ENCODE data around the gene CA14. TPM values are rescaled to one million over a fixed set of nuclear protein-coding genes. Genes with fewer than 3 reads are reported as not detected.

Gene CA14
- total RNA-seq, 1 donor from 2014 or later, result not detected

DNA sequence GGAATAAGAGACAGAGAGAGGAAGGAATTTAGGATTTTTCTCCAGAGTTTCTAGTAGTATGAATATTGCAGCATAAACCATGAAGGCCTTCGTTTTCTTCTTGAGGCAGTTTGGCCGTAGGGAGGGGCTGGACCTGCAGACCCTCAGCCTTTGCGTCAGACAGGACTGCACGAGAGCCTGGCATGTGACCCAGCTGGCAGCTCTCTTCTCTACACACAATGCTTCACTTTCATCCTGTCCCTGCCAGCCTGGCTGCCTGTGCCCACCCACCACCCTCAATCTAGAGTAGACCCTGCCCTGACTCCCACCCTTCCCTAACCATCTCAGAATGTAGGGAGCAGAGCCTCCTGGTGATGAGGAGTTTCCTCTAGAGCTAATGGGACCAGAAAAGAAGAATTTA lies 1.6 kb downstream of the CA14 start:
- H3K4me1 Mint-ChIP-seq (ENCODE audit: unreplicated experiment), result peaks cover 38% of the 10 kb centered on the region
- DNase-seq (ENCODE audit: extremely low spot score, unreplicated experiment), result no peak
- no peak overlapping the region for H3K27ac Mint-ChIP-seq (ENCODE audit: unreplicated experiment)
- H3K9me3 Mint-ChIP-seq (ENCODE audit: unreplicated experiment), result no peaks in the 10 kb centered on the region
- H3K4me3 Mint-ChIP-seq (ENCODE audit: unreplicated experiment), result no peak overlapping the region
- H3K36me3 Mint-ChIP-seq (ENCODE audit: unreplicated experiment), result no peaks in the 10 kb centered on the region
- H3K27me3 Mint-ChIP-seq (ENCODE audit: unreplicated experiment), result peaks cover 16% of the 10 kb centered on the region
- TF ChIP-seq, protein P1, sequence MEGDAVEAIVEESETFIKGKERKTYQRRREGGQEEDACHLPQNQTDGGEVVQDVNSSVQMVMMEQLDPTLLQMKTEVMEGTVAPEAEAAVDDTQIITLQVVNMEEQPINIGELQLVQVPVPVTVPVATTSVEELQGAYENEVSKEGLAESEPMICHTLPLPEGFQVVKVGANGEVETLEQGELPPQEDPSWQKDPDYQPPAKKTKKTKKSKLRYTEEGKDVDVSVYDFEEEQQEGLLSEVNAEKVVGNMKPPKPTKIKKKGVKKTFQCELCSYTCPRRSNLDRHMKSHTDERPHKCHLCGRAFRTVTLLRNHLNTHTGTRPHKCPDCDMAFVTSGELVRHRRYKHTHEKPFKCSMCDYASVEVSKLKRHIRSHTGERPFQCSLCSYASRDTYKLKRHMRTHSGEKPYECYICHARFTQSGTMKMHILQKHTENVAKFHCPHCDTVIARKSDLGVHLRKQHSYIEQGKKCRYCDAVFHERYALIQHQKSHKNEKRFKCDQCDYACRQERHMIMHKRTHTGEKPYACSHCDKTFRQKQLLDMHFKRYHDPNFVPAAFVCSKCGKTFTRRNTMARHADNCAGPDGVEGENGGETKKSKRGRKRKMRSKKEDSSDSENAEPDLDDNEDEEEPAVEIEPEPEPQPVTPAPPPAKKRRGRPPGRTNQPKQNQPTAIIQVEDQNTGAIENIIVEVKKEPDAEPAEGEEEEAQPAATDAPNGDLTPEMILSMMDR (IDR thresholded peaks at IDR 0.05), result no peak

- Mint-ChIP-seq H3K9me3 (ENCODE audit: unreplicated experiment) (no peaks in the 10 kb centered on the region), H3K27ac (ENCODE audit: unreplicated experiment) (no peak overlapping the region), H3K4me3 (ENCODE audit: unreplicated experiment) (no peak overlapping the region), H3K4me1 (ENCODE audit: unreplicated experiment) (peaks cover 38% of the 10 kb centered on the region), H3K36me3 (ENCODE audit: unreplicated experiment) (peaks cover 7% of the 10 kb centered on the region), H3K27me3 (ENCODE audit: unreplicated experiment) (peaks cover 16% of the 10 kb centered on the region)
- no peak for DNase-seq (ENCODE audit: extremely low spot score, unreplicated experiment)
- TF ChIP-seq, protein P1 (IDR thresholded peaks at IDR 0.05), result no peak
Observed at GRCh38 chr1:150259758-150260669, 2.4 kb downstream of the CA14 start.

GRCh38 chr1:150261367-150261766 lies 3.8 kb downstream of the CA14 start:
- no peak overlapping the region for H3K27ac Mint-ChIP-seq (ENCODE audit: unreplicated experiment)
- TF ChIP-seq, protein P1 (IDR thresholded peaks at IDR 0.05), result no peak
- H3K36me3 Mint-ChIP-seq (ENCODE audit: unreplicated experiment), result peaks cover 17% of the 10 kb centered on the region
- H3K4me3 Mint-ChIP-seq (ENCODE audit: unreplicated experiment), result no peak overlapping the region
- H3K4me1 Mint-ChIP-seq (ENCODE audit: unreplicated experiment), result peaks cover 27% of the 10 kb centered on the region
- DNase-seq (ENCODE audit: extremely low spot score, unreplicated experiment), result no peak
- peaks cover 16% of the 10 kb centered on the region for H3K27me3 Mint-ChIP-seq (ENCODE audit: unreplicated experiment)
- no peaks in the 10 kb centered on the region for H3K9me3 Mint-ChIP-seq (ENCODE audit: unreplicated experiment)

GRCh38 chr1:150262388-150263320 lies 5.1 kb downstream of the CA14 start:
- TF ChIP-seq, protein P1 (IDR thresholded peaks at IDR 0.05), result no peak
- no peak for DNase-seq (ENCODE audit: extremely low spot score, unreplicated experiment)
- Mint-ChIP-seq H3K36me3 (ENCODE audit: unreplicated experiment) (peaks cover 20% of the 10 kb centered on the region), H3K27ac (ENCODE audit: unreplicated experiment) (no peak overlapping the region), H3K4me1 (ENCODE audit: unreplicated experiment) (peaks cover 23% of the 10 kb centered on the region), H3K27me3 (ENCODE audit: unreplicated experiment) (peaks cover 14% of the 10 kb centered on the region), H3K9me3 (ENCODE audit: unreplicated experiment) (no peaks in the 10 kb centered on the region), H3K4me3 (ENCODE audit: unreplicated experiment) (no peak overlapping the region)

Data from osteocyte (in vitro differentiated cells).